NCI-H82 treated with DMSO at 0.1 percent for 48 hours (cell line): ENCODE data around the gene TCHH.
"Not testable (repeated sequence)": the region's sequence is repeated elsewhere in the genome, so short reads cannot be mapped to it uniquely, and the experiment has no call there.

Experiments
- DNase-seq: peaks from one replicate; lab custom pipeline; 2025; ENCODE audit not compliant: unreplicated experiment; lab: John Stamatoyannopoulos, UW

TCHH gene

GRCh38 chr1:152111515-152111968 is 3.7 kb downstream of the TCHH start:
- no peak for DNase-seq

GRCh38 chr1:152110860-152111514 is 4.3 kb downstream of the TCHH start:
- no peak for DNase-seq

- no peak for DNase-seq
Observed at GRCh38 chr1:152110365-152110859, 4.8 kb downstream of the TCHH start.

DNA sequence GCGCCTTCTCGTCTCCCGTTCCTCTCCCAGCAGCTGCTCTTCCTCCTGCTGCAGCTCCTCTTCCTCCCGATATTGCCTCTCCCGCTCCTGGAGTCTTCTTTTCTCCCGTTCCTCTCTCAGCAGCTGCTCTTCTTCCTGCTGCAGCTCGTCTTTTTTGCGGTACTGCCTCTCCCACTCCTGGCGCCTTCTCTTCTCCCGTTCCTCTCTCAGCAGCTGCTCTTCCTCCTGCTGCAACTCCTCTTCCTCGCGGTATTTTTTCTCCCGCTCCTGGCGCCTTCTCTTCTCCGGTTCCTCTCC is 5.3 kb downstream of the TCHH start:
- no peak for DNase-seq

DNA sequence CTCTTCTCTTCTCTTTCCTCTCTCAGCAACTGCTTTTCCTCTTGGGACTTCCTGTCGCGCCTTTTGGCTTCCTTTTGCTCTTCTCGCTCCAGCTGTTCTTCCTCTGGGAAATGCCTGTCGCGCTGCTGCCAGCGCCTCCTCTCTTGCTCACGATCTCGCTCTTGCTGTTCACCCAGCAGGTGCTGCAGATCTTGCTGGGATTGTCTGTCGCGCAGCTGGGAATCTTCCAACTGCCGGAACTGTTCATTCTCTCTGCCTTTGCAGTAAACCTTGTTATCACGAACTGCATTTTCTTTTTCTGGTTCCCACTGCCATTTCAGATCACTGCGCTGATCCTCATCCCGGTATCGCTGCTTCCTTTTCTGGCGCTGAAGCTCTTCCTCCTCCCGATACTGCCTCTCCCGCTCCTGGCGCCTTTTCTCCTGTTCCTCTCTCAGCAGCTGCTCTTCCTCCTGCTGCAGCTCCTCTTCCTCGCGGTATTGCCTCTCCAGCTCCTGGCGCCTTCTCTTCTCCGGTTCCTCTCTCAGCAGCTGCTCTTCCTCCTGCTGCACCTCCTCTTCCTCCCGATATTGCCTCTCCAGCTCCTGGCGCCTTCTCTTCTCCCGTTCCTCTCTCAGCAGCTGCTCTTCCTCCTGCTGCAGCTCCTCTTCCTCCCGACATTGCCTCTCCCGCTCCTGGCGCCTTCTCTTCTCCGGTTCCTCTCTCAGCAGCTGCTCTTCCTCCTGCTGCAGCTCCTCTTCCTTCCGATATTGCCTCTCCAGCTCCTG is 5.8 kb downstream of the TCHH start:
- DNase-seq = no peak

GRCh38 chr1:152108882-152109222 is 6.4 kb downstream of the TCHH start:
- DNase-seq = no peak

DNA sequence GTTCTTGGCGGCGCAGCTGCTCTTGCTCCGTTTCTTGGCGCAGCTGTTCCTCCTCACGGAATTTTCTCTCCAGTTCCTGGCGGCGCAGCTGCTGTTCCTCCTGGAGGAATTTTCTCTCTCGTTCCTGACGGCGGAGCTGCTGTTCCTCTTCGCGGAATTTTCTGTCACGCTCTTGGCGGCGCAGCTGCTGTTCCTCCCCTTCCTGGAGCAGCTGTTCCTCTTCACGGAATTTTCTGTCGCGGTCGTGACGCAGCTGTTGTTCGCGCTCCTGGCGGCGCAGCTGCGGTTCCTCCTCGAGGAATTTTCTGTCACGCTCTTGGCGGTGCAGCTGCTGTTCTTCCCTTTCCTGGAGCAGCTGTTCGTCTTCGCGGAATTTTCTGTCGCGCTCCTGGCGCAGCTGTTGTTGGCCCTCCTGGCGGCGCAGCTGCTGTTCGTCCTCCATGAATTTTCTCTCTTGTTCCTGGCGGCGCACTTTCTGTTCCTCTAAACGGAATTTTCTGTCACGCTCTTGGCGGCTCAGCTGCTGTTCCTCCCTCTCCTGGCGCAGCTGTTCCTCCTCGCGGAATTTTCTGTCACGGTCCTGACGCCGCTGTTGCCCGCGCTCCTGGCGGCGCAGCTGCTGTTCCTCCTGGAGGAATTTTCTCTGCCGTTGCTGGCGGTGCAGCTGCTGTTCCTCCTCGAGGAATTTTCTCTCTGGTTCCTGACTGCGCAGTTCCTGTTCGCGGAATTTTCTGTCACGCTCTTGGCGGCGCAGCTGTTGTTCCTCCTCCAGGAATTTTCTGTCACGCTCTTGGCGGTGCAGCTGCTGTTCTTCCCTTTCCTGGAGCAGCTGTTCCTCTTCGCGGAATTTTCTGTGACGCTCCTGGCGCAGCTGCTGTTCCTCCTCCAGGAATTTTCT is 7.0 kb downstream of the TCHH start:
- DNase-seq = no peak

DNA sequence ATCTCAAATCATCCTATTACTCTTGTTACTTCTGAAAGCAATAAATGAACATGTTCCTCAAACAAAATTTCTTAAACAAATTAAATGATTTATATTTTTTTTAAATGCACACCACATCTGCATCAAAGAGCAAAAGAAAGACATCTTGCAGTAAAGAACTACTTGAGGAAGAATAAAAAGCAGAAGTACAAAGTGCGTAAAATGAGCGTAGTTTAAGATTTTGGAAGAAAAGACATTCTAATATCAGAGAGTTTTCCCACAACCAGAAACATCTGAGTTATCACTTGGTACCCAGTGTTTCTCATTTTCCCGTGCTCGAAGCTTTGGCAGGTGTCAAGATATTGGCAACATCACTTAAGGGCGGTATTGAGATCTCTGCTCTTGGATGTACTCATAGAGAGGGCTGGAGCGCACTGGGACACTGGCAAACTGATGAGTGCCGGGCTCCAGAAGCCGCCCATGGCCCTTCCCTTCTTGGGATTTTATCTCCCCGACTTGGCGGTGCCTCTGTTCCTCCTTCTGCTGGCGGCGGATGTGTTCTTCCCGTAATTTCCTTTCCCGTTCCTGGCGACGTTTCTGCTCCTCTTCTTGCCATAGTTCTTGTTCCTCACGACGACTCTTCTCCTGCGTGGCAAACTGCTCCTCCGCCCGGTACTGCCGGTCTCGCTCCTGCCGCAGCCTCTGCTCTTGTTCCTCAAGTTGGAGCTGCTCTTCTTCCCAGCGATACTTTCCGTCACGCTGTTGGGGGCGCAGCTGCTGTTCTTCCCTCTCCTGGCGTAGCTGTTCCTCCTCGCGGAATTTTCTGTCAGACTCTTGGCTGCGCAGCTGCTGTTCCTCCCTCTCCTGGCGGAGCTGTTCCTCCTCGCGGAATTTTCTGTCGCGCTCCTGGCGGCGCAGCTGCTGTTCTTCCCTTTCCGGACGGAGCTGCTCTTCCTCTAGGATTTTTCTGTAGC is 7.9 kb downstream of the TCHH start:
- DNase-seq = no peak

- no peak for DNase-seq
Observed at GRCh38 chr1:152104854-152105253, 10.4 kb downstream of the TCHH start.

DNA sequence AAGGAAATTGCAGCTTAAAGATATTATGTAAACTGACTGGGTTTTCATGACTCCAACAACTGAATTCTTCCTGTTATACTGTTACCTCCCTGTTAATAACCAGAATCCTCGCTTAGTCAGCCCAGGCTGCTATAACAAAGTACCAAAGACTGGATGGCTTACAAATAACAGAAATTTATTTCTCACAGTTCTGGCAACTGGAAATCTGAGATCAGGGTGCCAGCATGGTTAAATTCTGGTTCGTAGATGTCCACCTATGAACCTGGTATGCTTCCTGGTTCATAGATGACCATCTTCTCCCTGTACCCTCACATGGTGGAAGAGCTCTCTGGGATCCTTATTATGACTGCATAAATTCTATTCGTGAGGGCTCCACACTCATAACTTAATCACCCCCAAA is 18.3 kb downstream of the TCHH start:
- no peak for DNase-seq

DNA sequence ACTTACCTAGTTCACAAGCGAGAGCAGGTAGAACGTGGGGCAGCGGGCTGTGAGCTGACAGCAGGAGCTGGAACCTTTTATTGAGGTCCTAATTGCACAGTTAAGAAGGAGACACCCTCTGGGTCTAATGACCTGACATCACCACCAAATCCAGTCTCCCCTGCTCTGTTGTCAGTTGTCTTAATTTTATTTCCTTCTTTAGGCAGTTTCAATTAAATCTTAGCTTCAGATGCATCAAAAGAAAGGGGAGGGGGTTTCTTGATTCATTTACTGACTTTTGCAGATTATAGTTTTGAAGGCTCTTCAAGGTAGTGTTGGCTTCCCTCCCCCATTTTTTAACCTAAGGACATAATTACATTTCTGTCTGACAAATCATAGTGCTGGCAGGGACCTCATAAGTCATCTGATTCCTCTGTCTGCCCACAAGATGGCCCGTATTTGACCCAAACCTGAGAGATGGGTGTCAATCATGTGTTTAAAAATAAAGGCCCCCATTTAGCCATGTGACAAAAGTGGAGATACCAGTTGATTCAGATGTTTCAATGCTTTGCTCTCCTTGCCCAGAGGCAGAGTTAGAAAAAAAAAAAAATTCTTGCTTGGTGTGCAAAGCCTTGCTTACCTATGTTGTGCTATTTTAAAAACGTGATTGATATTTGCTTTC is 26.1 kb downstream of the TCHH start, which contains the start of gene TCHHL1:
TSS of gene TCHHL1 (minus strand) at position 51 of the 661 bp plus-strand sequence. CDS start 921 bp downstream, outside the sequence.
- no peak for DNase-seq

GRCh38 chr1:152086760-152087159 is 28.5 kb downstream of the TCHH start:
- DNase-seq = no peak

DNA sequence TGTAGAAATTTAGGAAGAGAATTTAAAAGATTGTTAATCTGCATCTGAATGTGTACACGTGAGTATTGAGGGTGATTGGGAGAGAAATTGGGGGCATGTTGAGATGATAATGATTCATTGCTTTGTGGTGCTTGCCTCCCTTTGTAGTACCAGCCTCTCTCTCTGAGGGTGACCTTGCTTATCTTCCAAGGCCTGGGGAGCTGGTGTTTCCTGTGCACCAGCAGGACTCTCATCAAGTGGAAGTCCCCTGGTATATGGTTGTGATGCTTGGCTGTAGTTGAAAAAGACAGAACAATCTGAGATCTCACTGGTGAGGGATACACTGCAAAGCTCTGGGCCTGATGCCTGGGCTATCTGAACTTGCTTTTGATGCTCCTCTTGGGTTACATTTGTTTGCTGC is 30.4 kb downstream of the TCHH start:
- no peak for DNase-seq

DNA sequence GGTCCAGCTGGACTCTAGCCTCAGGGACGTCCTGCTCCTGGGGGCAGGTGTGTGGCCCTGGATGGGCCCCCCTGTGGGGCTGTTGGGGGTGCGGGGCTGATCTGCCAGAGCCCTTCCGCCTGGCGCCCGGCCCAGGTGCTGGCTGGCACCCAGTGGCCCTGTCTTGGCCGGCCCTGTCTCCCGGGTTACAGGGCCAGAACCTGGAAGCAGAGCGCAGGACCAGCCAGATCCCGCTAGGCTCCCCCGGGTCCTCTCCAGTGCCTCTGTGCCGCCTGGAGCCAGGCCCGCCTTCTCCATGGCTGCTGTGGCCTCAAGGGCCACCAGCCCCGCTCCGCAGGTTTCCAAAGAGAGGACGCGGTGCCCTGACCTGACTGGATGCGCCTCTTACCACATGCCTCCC is 34.2 kb downstream of the TCHH start:
- DNase-seq = not testable (repeated sequence)

- DNase-seq = not testable (repeated sequence)
Observed at GRCh38 chr1:152080494-152080893, 34.8 kb downstream of the TCHH start.

GRCh38 chr1:152078831-152079441 is 36.3 kb downstream of the TCHH start:
- DNase-seq = no peak

GRCh38 chr1:152072311-152072710 is 42.9 kb downstream of the TCHH start:
- DNase-seq = no peak

DNA sequence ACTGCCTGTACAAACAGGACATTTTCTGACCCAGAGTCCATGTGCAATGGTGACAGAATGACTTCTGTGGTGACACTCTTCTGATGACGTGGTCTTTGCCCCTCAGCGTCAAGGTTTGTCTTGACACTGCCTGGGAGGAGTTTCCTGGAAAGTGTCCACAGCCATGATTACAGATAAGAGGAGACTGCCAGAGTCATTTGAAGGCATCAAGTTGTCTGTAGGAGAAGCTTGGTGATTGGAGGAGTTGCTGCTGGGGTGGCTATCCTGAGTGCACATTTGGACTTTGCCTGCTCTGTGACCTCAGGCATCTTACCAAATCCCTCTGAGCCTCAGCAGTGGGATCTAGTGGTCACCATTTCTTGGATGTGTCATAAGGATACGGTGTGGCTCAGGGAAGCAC is 44.1 kb downstream of the TCHH start:
- DNase-seq = no peak

GRCh38 chr1:152067929-152068328 is 47.3 kb downstream of the TCHH start:
- DNase-seq = no peak

GRCh38 chr1:152067150-152067549 is 48.1 kb downstream of the TCHH start:
- no peak for DNase-seq
